ENCODE results near the gene PLEKHA8.

DNA sequence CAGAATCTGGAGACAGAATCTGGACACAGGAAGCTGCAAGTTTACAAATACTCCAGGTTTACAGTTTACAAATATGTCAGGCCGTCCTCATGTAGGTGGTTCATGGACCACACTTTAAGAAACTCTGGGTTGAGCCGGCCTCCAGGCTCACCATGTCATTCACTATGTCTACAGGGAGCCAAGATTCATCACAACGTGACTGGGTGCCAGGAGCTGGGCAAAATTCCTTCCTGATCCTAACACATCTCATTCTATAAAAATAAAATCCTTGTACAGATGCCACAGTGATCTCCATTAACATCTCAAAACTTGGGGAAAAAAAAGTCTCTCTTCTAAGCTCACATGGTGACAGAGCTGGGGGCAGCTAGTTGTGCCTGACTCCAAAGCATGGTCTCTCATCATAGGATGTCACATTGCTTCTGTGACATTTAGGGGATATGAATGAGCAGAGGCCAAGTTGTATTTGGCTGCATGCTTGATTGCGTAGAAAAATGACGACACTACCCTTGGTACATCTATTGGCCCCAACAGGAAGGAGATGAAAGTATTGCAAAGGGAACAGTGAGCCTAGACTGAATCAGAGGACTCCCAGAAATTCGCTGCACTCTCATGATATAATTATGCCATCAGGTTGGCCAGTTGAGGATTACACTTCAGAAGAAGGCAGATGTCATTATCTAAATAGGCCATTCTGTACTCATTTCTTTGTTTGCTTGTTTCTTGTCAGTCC lies 142.4 kb downstream of the PLEKHA8 start:
- TF ChIP-seq, protein P1, sequence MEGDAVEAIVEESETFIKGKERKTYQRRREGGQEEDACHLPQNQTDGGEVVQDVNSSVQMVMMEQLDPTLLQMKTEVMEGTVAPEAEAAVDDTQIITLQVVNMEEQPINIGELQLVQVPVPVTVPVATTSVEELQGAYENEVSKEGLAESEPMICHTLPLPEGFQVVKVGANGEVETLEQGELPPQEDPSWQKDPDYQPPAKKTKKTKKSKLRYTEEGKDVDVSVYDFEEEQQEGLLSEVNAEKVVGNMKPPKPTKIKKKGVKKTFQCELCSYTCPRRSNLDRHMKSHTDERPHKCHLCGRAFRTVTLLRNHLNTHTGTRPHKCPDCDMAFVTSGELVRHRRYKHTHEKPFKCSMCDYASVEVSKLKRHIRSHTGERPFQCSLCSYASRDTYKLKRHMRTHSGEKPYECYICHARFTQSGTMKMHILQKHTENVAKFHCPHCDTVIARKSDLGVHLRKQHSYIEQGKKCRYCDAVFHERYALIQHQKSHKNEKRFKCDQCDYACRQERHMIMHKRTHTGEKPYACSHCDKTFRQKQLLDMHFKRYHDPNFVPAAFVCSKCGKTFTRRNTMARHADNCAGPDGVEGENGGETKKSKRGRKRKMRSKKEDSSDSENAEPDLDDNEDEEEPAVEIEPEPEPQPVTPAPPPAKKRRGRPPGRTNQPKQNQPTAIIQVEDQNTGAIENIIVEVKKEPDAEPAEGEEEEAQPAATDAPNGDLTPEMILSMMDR (IDR thresholded peaks at IDR 0.05) = no peak
- TF ChIP-seq POLR2A (IDR thresholded peaks at IDR 0.05) = no peak

Measured in tibial nerve (tissue), 3 donors.